Activated T-helper 2 cell treated with anti-CD3 and anti-CD28 coated beads, Interferon-gamma antibody, Interleukin-2, Interleukin-4, amounts not matched to agents 10 μg/mL and 5 μg/mL and 100 μg/mL, durations not matched to agents 14 hours and 24 hours and 36 hours (primary cell): ENCODE data around the gene SAFB2. TPM values are rescaled to one million over a fixed set of nuclear protein-coding genes. Genes with fewer than 3 reads are reported as not detected.
A peak's percentile ranks its signal among the peaks of the same experiment; 100 is the strongest.

Experiments
- DNase-seq: peaks from one replicate; pipeline ENCODE4 v3.0.0; 2021; ENCODE audit warnings: low spot score
- H3K27ac Mint-ChIP-seq: one replicate; pipeline ENCODE4 v1.8.0; 2021; ENCODE audit warnings: mixed read lengths
- H3K27me3 Mint-ChIP-seq: one replicate; pipeline ENCODE4 v1.8.0; 2021; ENCODE audit warnings: low read depth, mixed read lengths
- H3K36me3 Mint-ChIP-seq: one replicate; pipeline ENCODE4 v1.8.0; 2021; ENCODE audit warnings: low read depth, mixed read lengths
- H3K4me1 Mint-ChIP-seq: one replicate; pipeline ENCODE4 v1.8.0; 2021; ENCODE audit warnings: low read depth, mixed read lengths
- H3K4me3 Mint-ChIP-seq: one replicate; pipeline ENCODE4 v1.8.0; 2021; ENCODE audit warnings: low read depth, mild to moderate bottlenecking, moderate library complexity, mixed read lengths
- H3K9me3 Mint-ChIP-seq: one replicate; pipeline ENCODE4 v1.8.0; 2021; ENCODE audit warnings: mixed read lengths
- intact Hi-C: fragments of 100-400 bp; cut with micrococcal nuclease; formaldehyde crosslinking; loops from one replicate; pipeline ENCODE4 v1.15.1; 2023
- total RNA-seq: library from RNA; stranded (reverse); gene quantifications from 2 replicates; pipeline ENCODE4 v1.2.3, GENCODE V29; 2022

Gene SAFB2
- total RNA-seq, 1 donor from 2014 or later = 96.7 TPM

- no peak for DNase-seq
- no peaks in the 10 kb centered on the region for H3K9me3 Mint-ChIP-seq
- peaks cover 81% of the 10 kb centered on the region for H3K36me3 Mint-ChIP-seq
- H3K27ac Mint-ChIP-seq = no peak overlapping the region
- H3K4me3 Mint-ChIP-seq = no peak overlapping the region
- peaks cover 59% of the 10 kb centered on the region for H3K4me1 Mint-ChIP-seq
- H3K27me3 Mint-ChIP-seq = no peaks in the 10 kb centered on the region
- intact Hi-C loops = no loop called here
Observed at GRCh38 chr19:5628919-5629481, 6.4 kb upstream of the SAFB2 start.

GRCh38 chr19:5628461-5628860 is 5.9 kb upstream of the SAFB2 start:
- Mint-ChIP-seq H3K9me3 (no peaks in the 10 kb centered on the region), H3K4me1 (peaks cover 59% of the 10 kb centered on the region), H3K27ac (no peak overlapping the region), H3K27me3 (no peaks in the 10 kb centered on the region), H3K4me3 (no peak overlapping the region), H3K36me3 (peaks cover 85% of the 10 kb centered on the region)
- DNase-seq = no peak
- intact Hi-C loops = no loop called here

GRCh38 chr19:5627395-5627904 is 4.9 kb upstream of the SAFB2 start:
- H3K4me1 Mint-ChIP-seq = peaks cover 52% of the 10 kb centered on the region
- peaks cover 85% of the 10 kb centered on the region for H3K36me3 Mint-ChIP-seq
- no peak overlapping the region for H3K4me3 Mint-ChIP-seq
- intact Hi-C loops = no loop called here
- peak overlapping the region; percentile 63 for H3K27ac Mint-ChIP-seq
- DNase-seq = no peak
- H3K9me3 Mint-ChIP-seq = no peaks in the 10 kb centered on the region
- H3K27me3 Mint-ChIP-seq = no peaks in the 10 kb centered on the region

GRCh38 chr19:5625641-5626040 is 3.1 kb upstream of the SAFB2 start:
- H3K36me3 Mint-ChIP-seq = peaks cover 83% of the 10 kb centered on the region
- no peak for DNase-seq
- H3K27ac Mint-ChIP-seq = peak overlapping the region; percentile 69
- intact Hi-C loops = no loop called here
- H3K27me3 Mint-ChIP-seq = no peaks in the 10 kb centered on the region
- H3K4me1 Mint-ChIP-seq = peaks cover 49% of the 10 kb centered on the region
- H3K4me3 Mint-ChIP-seq = peak overlapping the region; percentile 88
- no peaks in the 10 kb centered on the region for H3K9me3 Mint-ChIP-seq

GRCh38 chr19:5624741-5625278 is 2.2 kb upstream of the SAFB2 start:
- DNase-seq = no peak
- no peaks in the 10 kb centered on the region for H3K9me3 Mint-ChIP-seq
- H3K4me3 Mint-ChIP-seq = peak overlapping the region; percentile 88
- H3K4me1 Mint-ChIP-seq = peaks cover 51% of the 10 kb centered on the region
- H3K27ac Mint-ChIP-seq = peak overlapping the region; percentile 60
- H3K27me3 Mint-ChIP-seq = no peaks in the 10 kb centered on the region
- intact Hi-C loops = loop anchor here (5.0 kb wide), 1 partner anchor 1223 kb away; the partner anchor contains the start of genes CHAF1A and SH3GL1
- peaks cover 85% of the 10 kb centered on the region for H3K36me3 Mint-ChIP-seq

GRCh38 chr19:5624018-5624663 is 1.6 kb upstream of the SAFB2 start:
- Mint-ChIP-seq H3K27me3 (no peaks in the 10 kb centered on the region), H3K4me1 (peaks cover 48% of the 10 kb centered on the region), H3K27ac (peak overlapping the region; percentile 60), H3K4me3 (peak overlapping the region; percentile 88), H3K9me3 (no peaks in the 10 kb centered on the region), H3K36me3 (peaks cover 86% of the 10 kb centered on the region)
- DNase-seq = no peak
- intact Hi-C loops = loop anchor here (5.0 kb wide), 1 partner anchor 1222 kb away; the partner anchor contains the start of genes CHAF1A and SH3GL1

- intact Hi-C loops = loop anchor here (2.0 to 5.0 kb wide), 2 partner anchors 67 to 1221 kb away; partner anchors contain the start of genes CHAF1A, RPL36 and SH3GL1
- Mint-ChIP-seq H3K27me3 (no peaks in the 10 kb centered on the region), H3K27ac (peak overlapping the region; percentile 100), H3K4me1 (peaks cover 47% of the 10 kb centered on the region), H3K36me3 (peaks cover 86% of the 10 kb centered on the region), H3K4me3 (peak overlapping the region; percentile 100), H3K9me3 (no peaks in the 10 kb centered on the region)
- no peak for DNase-seq
Observed at GRCh38 chr19:5623397-5624017, 931 bp upstream of the SAFB2 start.

- peak overlapping the region; percentile 93 for H3K27ac Mint-ChIP-seq
- DNase-seq = peak; percentile 31
- H3K36me3 Mint-ChIP-seq = peaks cover 87% of the 10 kb centered on the region
- intact Hi-C loops = loop anchor here (1.0 to 5.0 kb wide), 5 partner anchors 58 to 1220 kb away; partner anchors contain the start of genes CATSPERD, CHAF1A, DUS3L and LONP1
- no peaks in the 10 kb centered on the region for H3K9me3 Mint-ChIP-seq
- peaks cover 36% of the 10 kb centered on the region for H3K4me1 Mint-ChIP-seq
- peak overlapping the region; percentile 100 for H3K4me3 Mint-ChIP-seq
- no peaks in the 10 kb centered on the region for H3K27me3 Mint-ChIP-seq
Observed at GRCh38 chr19:5621945-5622464, 571 bp downstream of the SAFB2 start.

GRCh38 chr19:5621311-5621944 is 1.1 kb downstream of the SAFB2 start:
- DNase-seq = no peak
- peak overlapping the region; percentile 100 for H3K4me3 Mint-ChIP-seq
- H3K9me3 Mint-ChIP-seq = no peaks in the 10 kb centered on the region
- peaks cover 88% of the 10 kb centered on the region for H3K36me3 Mint-ChIP-seq
- peak overlapping the region; percentile 93 for H3K27ac Mint-ChIP-seq
- peaks cover 32% of the 10 kb centered on the region for H3K4me1 Mint-ChIP-seq
- no peaks in the 10 kb centered on the region for H3K27me3 Mint-ChIP-seq
- intact Hi-C loops = loop anchor here (5.0 kb wide), 1 partner anchor 1219 kb away; the partner anchor contains the start of genes CHAF1A and SH3GL1

GRCh38 chr19:5619946-5620345 is 2.6 kb downstream of the SAFB2 start:
- peaks cover 20% of the 10 kb centered on the region for H3K4me1 Mint-ChIP-seq
- H3K9me3 Mint-ChIP-seq = no peaks in the 10 kb centered on the region
- H3K27me3 Mint-ChIP-seq = no peaks in the 10 kb centered on the region
- peaks cover 88% of the 10 kb centered on the region for H3K36me3 Mint-ChIP-seq
- intact Hi-C loops = loop anchor here (5.0 kb wide), 1 partner anchor 1218 kb away; the partner anchor contains the start of genes CHAF1A and SH3GL1
- no peak for DNase-seq
- H3K4me3 Mint-ChIP-seq = peak overlapping the region; percentile 100
- H3K27ac Mint-ChIP-seq = no peak overlapping the region

- intact Hi-C loops = no loop called here
- peaks cover 19% of the 10 kb centered on the region for H3K4me1 Mint-ChIP-seq
- H3K9me3 Mint-ChIP-seq = no peaks in the 10 kb centered on the region
- no peak overlapping the region for H3K4me3 Mint-ChIP-seq
- no peak overlapping the region for H3K27ac Mint-ChIP-seq
- no peak for DNase-seq
- peaks cover 88% of the 10 kb centered on the region for H3K36me3 Mint-ChIP-seq
- H3K27me3 Mint-ChIP-seq = no peaks in the 10 kb centered on the region
Observed at GRCh38 chr19:5618591-5618990, 4.0 kb downstream of the SAFB2 start.

GRCh38 chr19:5617080-5617479 is 5.5 kb downstream of the SAFB2 start:
- intact Hi-C loops = no loop called here
- Mint-ChIP-seq H3K4me3 (no peak overlapping the region), H3K27ac (no peak overlapping the region)

More at GRCh38 chr19:5617080-5617479, 5.5 kb downstream of the SAFB2 start:
- Mint-ChIP-seq H3K27me3 (no peaks in the 10 kb centered on the region), H3K36me3 (peaks cover 93% of the 10 kb centered on the region), H3K4me1 (peaks cover 21% of the 10 kb centered on the region), H3K9me3 (no peaks in the 10 kb centered on the region)
- DNase-seq = no peak
